WTC11 (cell line): ENCODE data around the gene LRRC9. TPM values are rescaled to one million over a fixed set of nuclear protein-coding genes. Genes with fewer than 3 reads are reported as not detected.

Source experiments
- total RNA-seq: library from RNA; stranded (reverse); gene quantifications from 3 replicates; pipeline ENCODE4 v1.2.3, GENCODE V29; 2021

Gene LRRC9
- total RNA-seq, 1 experiment from 2014 or later: 0.79 TPM

Other genes starting within 250 kb of the LRRC9 start
- 1.1 to 2.8 TPM (median 1.5 TPM) in 3 replicates for gene RTN1, start 49.4 kb upstream of the LRRC9 start, total RNA-seq
- gene PCNX4, start 171.8 kb downstream of the LRRC9 start, total RNA-seq: 31.7 to 39.9 TPM (median 37.8 TPM) in 3 replicates
- gene DHRS7, start 245.3 kb downstream of the LRRC9 start, total RNA-seq: 39.9 to 45.2 TPM (median 45.1 TPM) in 3 replicates